Hindlimb muscle (tissue), 1 donor: ENCODE results near the gene PPFIBP1. TPM values are rescaled to one million over a fixed set of nuclear protein-coding genes. Genes with fewer than 3 reads are reported as not detected.
"Not testable (repeated sequence)": the region's sequence is repeated elsewhere in the genome, so short reads cannot be mapped to it uniquely, and the experiment has no call there.

Experiments
- DNase-seq: peaks from one replicate; pipeline ENCODE4 v3.0.0-alpha.2; 2013
- polyA plus RNA-seq: library from polyadenylated mRNA; unstranded; fragments of 120-200 nt; gene quantifications from one replicate; pipeline ENCODE4 v1.2.1, GENCODE V29; 2013; ENCODE audit not compliant: insufficient read length

PPFIBP1 gene
- polyA plus RNA-seq, 1 donor = 36.8 TPM

DNA sequence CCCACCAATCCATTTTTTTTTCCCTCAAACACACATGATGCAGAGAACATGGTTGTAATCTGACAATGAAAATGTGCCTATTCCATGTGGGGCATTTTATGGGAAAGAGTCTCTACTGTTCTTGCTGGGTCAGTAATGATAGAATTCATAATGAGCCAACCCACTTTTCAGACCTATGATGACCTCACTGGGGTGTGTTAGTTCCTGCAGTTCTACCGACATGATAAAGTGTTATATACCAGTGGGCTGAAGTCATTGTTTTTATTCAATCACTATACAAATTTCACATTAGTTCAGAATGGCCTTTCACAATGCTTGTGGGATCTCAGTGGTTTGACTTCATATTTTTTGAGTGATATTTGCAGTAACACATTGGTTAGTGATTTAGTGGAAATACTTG is 47.5 kb downstream of the PPFIBP1 start:
- no peak for DNase-seq

DNA sequence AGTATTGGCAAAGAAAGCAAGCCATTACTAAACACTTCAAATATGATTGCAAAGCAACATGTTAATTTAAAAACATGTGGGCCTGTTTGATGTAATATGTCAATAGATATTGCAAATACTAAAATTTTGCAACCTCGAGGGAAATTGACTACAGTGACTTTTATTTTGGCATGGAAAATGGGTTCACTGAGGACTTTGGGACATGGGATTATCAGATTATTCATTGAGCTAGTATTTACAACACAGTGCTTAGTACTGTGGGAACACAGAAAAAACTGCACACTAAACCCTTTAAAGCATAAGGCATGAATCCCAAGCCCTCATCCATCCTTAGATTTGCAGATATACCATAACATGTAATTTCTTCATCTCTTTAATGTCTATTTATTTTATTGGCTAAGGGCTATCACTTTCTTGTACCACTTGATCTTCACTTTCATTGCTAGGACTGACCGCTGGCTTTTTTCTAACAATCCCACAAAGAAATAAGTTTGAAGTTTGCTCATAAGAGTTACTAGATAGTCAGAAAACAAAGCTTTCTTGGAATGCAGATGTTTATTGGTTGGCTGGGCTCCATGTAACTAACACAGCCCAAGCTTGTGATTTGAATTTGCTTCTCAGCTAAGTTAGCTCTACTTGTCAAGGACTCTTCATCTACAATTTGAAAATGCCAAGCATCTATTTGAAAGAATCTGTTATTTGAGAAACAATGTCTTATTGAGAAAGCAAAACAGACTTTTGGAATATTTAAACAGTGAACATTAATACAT is 48.7 kb downstream of the PPFIBP1 start:
- DNase-seq = no peak

- DNase-seq = no peak
Observed at GRCh38 chr12:27573972-27574371, 50.0 kb downstream of the PPFIBP1 start.

- no peak for DNase-seq
Observed at GRCh38 chr12:27575090-27575761, 51.2 kb downstream of the PPFIBP1 start.

- no peak for DNase-seq
Observed at GRCh38 chr12:27575762-27576118, 51.7 kb downstream of the PPFIBP1 start.

- no peak for DNase-seq
Observed at GRCh38 chr12:27576667-27577347, 52.8 kb downstream of the PPFIBP1 start.

DNA sequence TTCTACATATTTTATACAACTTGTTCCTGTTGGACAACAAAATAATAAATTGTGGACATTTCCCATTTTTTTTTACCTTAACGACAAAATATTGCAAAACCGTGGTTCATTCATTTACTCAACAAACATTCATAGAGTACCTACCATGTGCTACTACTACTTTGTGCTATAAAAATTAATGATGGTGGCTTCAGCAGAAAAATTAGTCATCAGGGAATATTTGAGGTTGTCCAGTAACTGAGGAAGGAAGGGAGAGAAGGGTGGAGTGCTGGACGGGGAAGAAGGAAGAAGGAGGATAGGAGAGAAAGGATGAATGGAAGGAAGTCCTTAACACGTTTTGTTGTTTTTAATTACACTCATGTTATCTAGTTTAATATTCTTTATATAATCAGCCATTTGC is 53.7 kb downstream of the PPFIBP1 start:
- DNase-seq = no peak

DNA sequence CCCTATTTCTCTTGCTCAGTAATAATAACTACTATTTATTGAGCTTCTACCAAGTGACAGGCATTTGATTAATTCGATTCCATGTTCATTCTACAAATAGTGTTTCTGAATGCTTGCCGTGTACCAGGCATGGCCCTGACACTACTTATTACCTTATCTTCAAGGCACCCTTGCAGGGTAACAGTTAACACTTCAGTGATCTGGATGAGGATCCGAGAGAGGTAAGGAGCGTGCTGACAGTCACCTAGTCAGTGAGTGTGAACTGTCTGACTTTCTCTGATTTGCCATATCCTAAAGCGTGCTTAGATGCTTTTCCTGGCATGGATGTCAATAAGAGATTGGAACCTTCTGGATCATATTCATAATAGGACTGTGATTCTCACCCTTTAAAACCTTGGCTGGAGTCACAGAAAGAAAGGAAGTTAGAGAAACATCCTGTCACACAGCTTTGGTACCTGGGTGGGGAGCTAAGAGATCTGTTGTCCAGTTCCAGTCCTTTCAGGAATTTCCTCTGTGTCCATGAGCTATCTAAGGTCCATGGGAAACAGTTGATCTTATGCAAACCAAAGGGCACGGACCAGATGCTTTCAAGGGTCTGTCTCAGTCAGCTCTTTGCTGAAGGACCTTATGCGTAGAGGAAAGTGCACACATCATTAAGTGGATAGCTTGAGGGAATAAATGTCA is 54.8 kb downstream of the PPFIBP1 start:
- DNase-seq = no peak

DNA sequence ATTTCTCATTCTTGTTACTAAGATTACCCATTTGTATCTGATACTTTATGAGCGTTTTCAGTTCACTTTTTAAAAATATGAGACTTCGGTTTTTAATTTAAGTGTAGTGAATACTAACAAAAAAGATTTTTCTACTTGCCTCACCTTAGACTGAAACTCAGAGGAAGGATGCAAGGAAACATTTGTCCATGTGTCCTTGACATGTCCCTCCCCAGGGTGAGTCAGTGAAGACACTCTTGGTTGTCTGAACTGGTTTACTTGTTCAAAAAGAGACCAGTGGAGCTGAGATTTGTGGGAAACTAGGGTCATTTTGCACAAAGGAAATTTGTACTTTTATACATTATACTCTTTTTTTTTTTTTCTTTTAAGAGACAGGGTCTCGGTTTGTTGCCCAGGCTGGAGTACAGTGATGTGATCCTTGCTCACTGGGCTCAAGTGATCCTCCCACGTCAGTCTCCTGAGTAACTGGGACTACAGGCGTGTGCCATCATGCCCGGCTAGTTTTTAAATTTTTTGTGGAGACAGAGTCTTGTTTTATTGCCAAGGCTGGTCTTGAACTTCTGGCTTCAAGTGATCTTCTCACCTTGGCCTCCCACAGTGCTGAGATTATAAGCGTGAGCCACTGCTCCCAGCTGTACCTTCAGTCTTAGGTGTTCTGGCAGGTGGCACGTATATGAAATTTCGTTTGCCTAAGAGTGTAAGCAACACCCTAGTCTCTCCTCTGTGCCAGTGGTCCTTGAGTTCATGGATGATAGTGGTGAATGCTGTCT is 56.7 kb downstream of the PPFIBP1 start:
- no peak for DNase-seq

GRCh38 chr12:27581331-27581671 is 57.3 kb downstream of the PPFIBP1 start:
- DNase-seq = not testable (repeated sequence)

- DNase-seq = not testable (repeated sequence)
Observed at GRCh38 chr12:27581833-27582232, 57.8 kb downstream of the PPFIBP1 start.

- not testable (repeated sequence) for DNase-seq
Observed at GRCh38 chr12:27582445-27582844, 58.4 kb downstream of the PPFIBP1 start.

DNA sequence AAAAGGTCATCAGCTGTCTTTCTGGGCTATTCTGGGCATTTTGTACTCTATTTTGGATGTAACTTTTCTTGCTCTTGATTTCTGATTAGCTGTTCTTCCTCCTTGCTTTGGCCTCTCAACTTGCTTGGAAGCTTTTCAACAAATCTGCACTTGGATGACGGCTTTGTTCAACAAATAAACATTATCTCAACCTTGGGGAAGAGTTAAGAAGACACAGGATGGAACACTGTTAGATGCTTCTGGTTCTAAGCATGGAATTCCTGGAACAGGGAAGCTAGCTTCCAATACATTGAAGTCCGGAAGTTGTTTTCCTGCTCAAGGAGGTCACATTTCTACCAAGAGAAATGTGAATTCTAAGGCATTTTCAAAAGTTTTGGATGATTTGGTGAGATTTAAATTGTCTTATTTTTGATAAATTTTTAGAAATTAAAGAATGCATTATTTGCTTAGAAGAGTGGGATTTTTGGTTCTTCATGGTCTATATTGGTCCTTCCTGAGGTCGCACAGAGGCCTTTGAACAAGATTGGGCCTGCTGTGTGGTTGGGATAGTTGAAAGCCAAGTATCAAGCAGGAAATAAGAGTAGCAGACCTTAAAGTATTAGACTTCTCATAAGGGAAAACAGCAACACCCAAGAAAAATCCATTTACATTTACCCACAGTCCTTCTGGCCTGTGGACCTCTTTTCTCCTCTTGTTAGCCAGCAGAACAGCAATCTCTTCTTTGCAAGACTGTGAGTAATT is 59.2 kb downstream of the PPFIBP1 start:
- peak; percentile 43 for DNase-seq

DNA sequence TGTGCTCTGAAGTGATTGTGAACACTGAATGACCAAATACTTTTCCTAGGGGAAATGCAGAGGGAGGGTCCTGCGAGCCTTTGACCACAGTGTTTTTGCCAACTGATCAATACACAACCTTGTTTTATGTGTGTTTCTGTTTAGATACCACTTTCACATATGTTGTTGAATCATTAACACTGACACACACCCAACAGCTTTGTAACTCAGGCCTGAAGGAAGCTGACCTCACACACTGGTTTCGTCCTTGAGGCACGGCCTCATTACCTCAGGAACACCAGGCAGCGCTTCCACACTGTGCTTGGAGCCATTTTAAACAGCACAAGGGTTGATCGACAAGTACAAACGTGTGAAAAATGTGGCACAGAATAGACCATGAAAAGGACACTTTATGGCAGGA is 60.0 kb downstream of the PPFIBP1 start:
- no peak for DNase-seq

- DNase-seq = no peak
Observed at GRCh38 chr12:27585739-27586265, 61.8 kb downstream of the PPFIBP1 start.

- not testable (repeated sequence) for DNase-seq
Observed at GRCh38 chr12:27588075-27588730, 64.2 kb downstream of the PPFIBP1 start.

GRCh38 chr12:27588776-27589175 is 64.8 kb downstream of the PPFIBP1 start:
- DNase-seq = no peak

GRCh38 chr12:27589419-27589818 is 65.4 kb downstream of the PPFIBP1 start:
- DNase-seq = no peak

DNA sequence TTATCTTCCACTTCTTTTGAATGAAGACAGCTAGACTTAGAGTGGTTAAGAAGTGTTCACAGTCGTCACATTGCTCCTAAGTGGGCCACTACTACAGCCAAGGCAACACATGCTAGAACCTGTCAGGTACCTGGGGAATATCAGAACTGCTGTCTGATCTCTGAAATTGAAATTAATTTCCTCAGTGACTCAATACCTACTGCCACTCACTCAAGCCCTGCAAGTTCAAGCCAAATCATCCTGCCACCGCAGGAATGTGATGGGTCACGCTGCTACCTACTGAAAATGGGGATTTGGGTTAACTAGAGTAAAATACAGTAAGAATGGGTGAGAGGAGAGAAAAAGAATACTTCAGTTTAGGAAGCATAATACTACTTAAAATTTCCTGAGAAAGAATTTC is 67.7 kb downstream of the PPFIBP1 start:
- not testable (repeated sequence) for DNase-seq

- DNase-seq = peak; percentile 60
Observed at GRCh38 chr12:27592548-27592947, 68.5 kb downstream of the PPFIBP1 start.

DNA sequence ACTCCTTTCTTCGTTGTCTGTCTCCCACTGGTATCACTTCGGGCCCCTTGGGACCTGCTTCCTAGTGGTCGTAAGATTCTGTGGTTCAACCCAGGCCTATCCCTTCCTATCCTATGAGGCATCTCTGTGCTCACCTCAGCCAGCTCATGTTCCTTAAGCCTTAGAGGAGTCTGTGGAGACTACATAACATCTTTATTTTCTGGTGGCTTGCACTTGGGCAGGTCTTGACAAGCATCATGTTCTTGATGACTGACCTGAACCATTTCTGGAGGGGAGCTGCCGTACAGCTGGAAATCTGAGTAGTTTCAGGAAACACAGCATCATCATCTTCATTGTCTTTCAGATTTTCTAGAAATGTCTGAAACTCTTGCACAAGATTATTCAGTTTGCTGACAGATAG is 69.3 kb downstream of the PPFIBP1 start:
- DNase-seq = no peak
